ENCODE measurements around the gene PAFAH2. TPM values are rescaled to one million over a fixed set of nuclear protein-coding genes. Genes with fewer than 3 reads are reported as not detected.

Gene PAFAH2
- total RNA-seq, 2 experiments from 2014 or later = 7.4 to 8.0 TPM

GRCh38 chr1:25979210-25979609 lies 18.7 kb downstream of the PAFAH2 start:
- no peak for ATAC-seq
- Mint-ChIP-seq H3K4me3 (no peak overlapping the region), H3K9me3 (no peaks in the 10 kb centered on the region), H3K27me3 (no peaks in the 10 kb centered on the region), H3K4me1 (ENCODE audit: low read depth) (no peaks in the 10 kb centered on the region), H3K27ac (no peak overlapping the region), H3K36me3 (ENCODE audit: low read depth) (peaks cover 33% of the 10 kb centered on the region)
- ChIA-PET CTCF (interaction anchor here (0.9 kb wide), 1 partner anchor 19 kb away, joined by 4 read pairs; the partner anchor contains the start of gene PAFAH2), POLR2A (interaction anchor here (1.1 to 1.8 kb wide), 2 partner anchors 9 to 18 kb away, joined by 3 to 4 read pairs; partner anchors contain the start of gene PAFAH2)
- intact Hi-C loops (cut with micrococcal nuclease) = no loop called here
- no peak for TF ChIP-seq CTCF (IDR thresholded peaks at IDR 0.05)
- no peak for DNase-seq

GRCh38 chr1:25978403-25978802 lies 19.5 kb downstream of the PAFAH2 start:
- no peak for TF ChIP-seq CTCF (IDR thresholded peaks at IDR 0.05)
- ATAC-seq (no peak), DNase-seq (no peak)
- POLR2A ChIA-PET = interaction anchor here (1.1 kb wide), 1 partner anchor 10 kb away, joined by 3 read pairs; no protein-coding TSS in a partner anchor
- peaks cover 7% of the 10 kb centered on the region for H3K4me1 Mint-ChIP-seq (ENCODE audit: low read depth)
- intact Hi-C loops (cut with micrococcal nuclease) = no loop called here
- H3K27me3 Mint-ChIP-seq = no peaks in the 10 kb centered on the region
- no peak overlapping the region for H3K4me3 Mint-ChIP-seq
- H3K27ac Mint-ChIP-seq = peak overlapping the region; percentile 1
- CTCF ChIA-PET = no interaction called here
- no peaks in the 10 kb centered on the region for H3K9me3 Mint-ChIP-seq
- H3K36me3 Mint-ChIP-seq (ENCODE audit: low read depth) = peaks cover 33% of the 10 kb centered on the region

GRCh38 chr1:25977801-25978200 lies 20.1 kb downstream of the PAFAH2 start:
- Mint-ChIP-seq H3K4me1 (ENCODE audit: low read depth) (peaks cover 9% of the 10 kb centered on the region), H3K4me3 (no peak overlapping the region), H3K9me3 (no peaks in the 10 kb centered on the region), H3K27me3 (no peaks in the 10 kb centered on the region), H3K36me3 (ENCODE audit: low read depth) (peaks cover 30% of the 10 kb centered on the region), H3K27ac (no peak overlapping the region)
- no peak for DNase-seq
- intact Hi-C loops (cut with micrococcal nuclease) = no loop called here
- CTCF ChIA-PET = no interaction called here
- POLR2A ChIA-PET = no interaction called here
- ATAC-seq = no peak
- TF ChIP-seq CTCF (IDR thresholded peaks at IDR 0.05) = no peak

GRCh38 chr1:25973610-25974321 lies 24.1 kb downstream of the PAFAH2 start:
- peaks cover 32% of the 10 kb centered on the region for H3K4me1 Mint-ChIP-seq (ENCODE audit: low read depth)
- no peak overlapping the region for H3K4me3 Mint-ChIP-seq
- H3K9me3 Mint-ChIP-seq = no peaks in the 10 kb centered on the region
- CTCF ChIA-PET = interaction anchor here (1.3 kb wide), 1 partner anchor 78 kb away, joined by 4 read pairs; no protein-coding TSS in a partner anchor
- DNase-seq (no peak), ATAC-seq (no peak)
- H3K27me3 Mint-ChIP-seq = no peaks in the 10 kb centered on the region
- TF ChIP-seq CTCF (IDR thresholded peaks at IDR 0.05) = no peak
- intact Hi-C loops (cut with micrococcal nuclease) = no loop called here
- POLR2A ChIA-PET = no interaction called here
- peaks cover 25% of the 10 kb centered on the region for H3K36me3 Mint-ChIP-seq (ENCODE audit: low read depth)
- peak overlapping the region; percentile 27 for H3K27ac Mint-ChIP-seq

- intact Hi-C loops (cut with micrococcal nuclease) = no loop called here
- Mint-ChIP-seq H3K9me3 (no peaks in the 10 kb centered on the region), H3K27ac (peak overlapping the region; percentile 83), H3K27me3 (no peaks in the 10 kb centered on the region), H3K36me3 (ENCODE audit: low read depth) (peaks cover 33% of the 10 kb centered on the region), H3K4me1 (ENCODE audit: low read depth) (peaks cover 39% of the 10 kb centered on the region), H3K4me3 (peak overlapping the region; percentile 23)
- TF ChIP-seq CTCF (IDR thresholded peaks at IDR 0.05) = no peak
- DNase-seq (no peak), ATAC-seq (peak; percentile 9)
- ChIA-PET POLR2A (interaction anchor here (0.8 to 1.6 kb wide), 7 partner anchors 15 to 154 kb away, joined by 3 to 14 read pairs (median 3); partner anchors contain the start of gene STMN1), CTCF (interaction anchor here (1.1 to 2.2 kb wide), 6 partner anchors 12 to 76 kb away, joined by 3 to 14 read pairs (median 4); partner anchors contain the start of gene PAFAH2)
Observed at GRCh38 chr1:25971811-25972180, 26.1 kb downstream of the PAFAH2 start.
